ENCODE results near the gene MDM2.

- no peak for TF ChIP-seq CTCF (IDR thresholded peaks at IDR 0.05; ENCODE audit: low read depth, low read length, poor library complexity, severe bottlenecking)
- TF ChIP-seq EZH2phosphoT487 (IDR thresholded peaks at IDR 0.05; ENCODE audit: borderline replicate concordance, low read length): no peak
These were observed 70.3 kb downstream of the MDM2 start for GRCh38 chr12:68878283-68878682.
